H1 (cell line): ENCODE results near the gene RPL14. TPM values are rescaled to one million over a fixed set of nuclear protein-coding genes. Genes with fewer than 3 reads are reported as not detected.
A peak's percentile ranks its signal among the peaks of the same experiment; 100 is the strongest.

ENCODE experiments used
- CTCF ChIA-PET: fragments of 300-600 bp; sonication (Branson Sonifier 250); formaldehyde crosslinking; loops from one replicate; lab custom pipeline; 2021; ENCODE audit not compliant: partially characterized antibody; lab: Charles Lee
- POLR2A ChIA-PET: fragments of 300-600 bp; sonication (Branson Sonifier 250); formaldehyde crosslinking; loops from one replicate; lab custom pipeline; 2021; ENCODE audit warnings: inconsistent platforms; ENCODE audit not compliant: partially characterized antibody; lab: Charles Lee
- DNase-seq, 2 experiments: peaks; one replicate each; pipeline versions ENCODE4 v3.0.0 to v3.0.0-alpha.2; 2010 to 2022; ENCODE audit warnings: low spot score in 2 of 2, low read depth in 1 of 2, mixed read lengths in 1 of 2
- FAIRE-seq: peaks from 2 replicates; lab custom pipeline; 2011; peaks lifted over from hg19 to GRCh38; lab: Jason Lieb, UNC
- H2AFZ ChIP-seq: 2 replicates; pipeline ENCODE4 v1.8.1; 2012; ENCODE audit warnings: low read length, inconsistent platforms
- H2AK5ac ChIP-seq: 2 replicates; pipeline ENCODE4 v1.6.1; 2013; ENCODE audit warnings: low read depth, low read length
- H2BK120ac ChIP-seq: replicated peaks from 2 replicates; pipeline ENCODE3; 2013; ENCODE audit warnings: low read depth, low read length, inconsistent platforms
- H2BK12ac ChIP-seq: 2 replicates; pipeline ENCODE4 v1.6.1; 2013; ENCODE audit warnings: low read depth, low read length
- H2BK15ac ChIP-seq: 2 replicates; pipeline ENCODE4 v1.6.1; 2013; ENCODE audit warnings: low read length
- H2BK20ac ChIP-seq: 2 replicates; pipeline ENCODE4 v1.6.1; 2013; ENCODE audit warnings: low read length
- H2BK5ac ChIP-seq: 2 replicates; pipeline ENCODE4 v1.6.1; 2013; ENCODE audit warnings: low read depth, low read length
- H3K14ac ChIP-seq: 2 replicates; pipeline ENCODE4 v1.6.1; 2013; ENCODE audit warnings: inconsistent platforms; ENCODE audit not compliant: insufficient read length
- H3K18ac ChIP-seq: 2 replicates; pipeline ENCODE4 v1.6.1; 2013; ENCODE audit warnings: low read length; ENCODE audit errors: extremely low read depth
- H3K23ac ChIP-seq: 2 replicates; pipeline ENCODE4 v1.6.1; 2013; ENCODE audit warnings: inconsistent platforms; ENCODE audit not compliant: insufficient read length
- H3K23me2 ChIP-seq: 2 replicates; pipeline ENCODE4 v1.6.1; 2013; ENCODE audit warnings: low read depth, low read length
- H3K27ac ChIP-seq: 2 replicates; pipeline ENCODE4 v1.6.1; 2011; ENCODE audit warnings: low read depth, low read length, inconsistent platforms
- H3K27me3 ChIP-seq, 4 experiments: replicated peaks in 1 of 4; 1 replicate in 1 of 4; 2 replicates in 3 of 4; pipeline versions ENCODE4 v1.6.1 to v1.8.1; 2011 to 2013; ENCODE audit warnings: low read length in 3 of 4, mild to moderate bottlenecking in 3 of 4, inconsistent platforms in 2 of 4, mixed read lengths in 2 of 4, moderate library complexity in 1 of 4; ENCODE audit not compliant: control insufficient read depth in 3 of 4, insufficient read depth in 3 of 4; ENCODE audit errors: extremely low read depth in 1 of 4
- H3K36me3 ChIP-seq, 4 experiments: 2 replicates each; pipeline versions ENCODE4 v1.6.1 to v1.8.1; 2011 to 2013; ENCODE audit warnings: mild to moderate bottlenecking in 4 of 4, low read length in 3 of 4, moderate library complexity in 2 of 4, control low read depth in 1 of 4, inconsistent platforms in 1 of 4; ENCODE audit not compliant: insufficient read depth in 4 of 4, control insufficient read depth in 2 of 4
- H3K4ac ChIP-seq: replicated peaks from 2 replicates; pipeline ENCODE3; 2013; ENCODE audit warnings: low read length, low read depth, mixed read lengths, inconsistent platforms; ENCODE audit not compliant: insufficient read length
- H3K4me1 ChIP-seq, 4 experiments: replicated peaks in 1 of 4; 1 replicate in 1 of 4; 2 replicates in 3 of 4; pipeline versions ENCODE4 v1.6.1 to v1.8.1; 2011 to 2013; ENCODE audit warnings: low read length in 3 of 4, inconsistent platforms in 2 of 4, mixed read lengths in 1 of 4; ENCODE audit not compliant: insufficient read depth in 4 of 4, control insufficient read depth in 3 of 4
- H3K4me2 ChIP-seq, 2 experiments: 2 replicates each; pipeline versions ENCODE4 v1.6.1 to v1.8.1; 2011 to 2013; ENCODE audit warnings: low read depth in 2 of 2, low read length in 2 of 2, control low read depth in 1 of 2, inconsistent platforms in 1 of 2, mild to moderate bottlenecking in 1 of 2; ENCODE audit not compliant: insufficient read depth in 1 of 2
- H3K4me3 ChIP-seq, 4 experiments: fragments of 200-600, 300-600 bp in 1 of 4; sonication (generic), shearing (Covaris generic), sonication (Bioruptor Twin) in 1 of 4; 2 replicates each; pipeline versions ENCODE4 v1.5.1 to v1.8.1; 2011 to 2016; ENCODE audit warnings: low read length in 4 of 4, low read depth in 3 of 4, control low read depth in 2 of 4, inconsistent platforms in 2 of 4, mild to moderate bottlenecking in 2 of 4, mixed read lengths in 1 of 4, moderate library complexity in 1 of 4; ENCODE audit not compliant: insufficient read depth in 2 of 4; ENCODE audit errors: extremely low read depth in 1 of 4
- H3K56ac ChIP-seq: replicated peaks from 2 replicates; pipeline ENCODE3; 2013; ENCODE audit warnings: low read depth, mild to moderate bottlenecking, mixed read lengths, low read length, inconsistent platforms; ENCODE audit not compliant: insufficient read length
- H3K79me1 ChIP-seq: 2 replicates; pipeline ENCODE4 v1.6.1; 2013; ENCODE audit warnings: low read depth, low read length, control low read depth
- H3K79me2 ChIP-seq, 2 experiments: 2 replicates each; pipeline versions ENCODE4 v1.6.1 to v1.8.1; 2012 to 2013; ENCODE audit warnings: low read length in 2 of 2, mild to moderate bottlenecking in 2 of 2, inconsistent platforms in 1 of 2; ENCODE audit not compliant: insufficient read depth in 2 of 2, control insufficient read depth in 1 of 2
- H3K9ac ChIP-seq, 4 experiments: replicated peaks in 1 of 4; 1 replicate in 1 of 4; 2 replicates in 3 of 4; pipeline versions ENCODE4 v1.6.1 to v1.8.1; 2011 to 2013; ENCODE audit warnings: low read depth in 3 of 4, low read length in 3 of 4, control low read depth in 2 of 4, mild to moderate bottlenecking in 2 of 4, moderate library complexity in 2 of 4, inconsistent platforms in 1 of 4; ENCODE audit errors: extremely low read depth in 1 of 4
- H3K9me3 ChIP-seq, 2 experiments: 2 replicates each; pipeline versions ENCODE4 v1.6.1 to v1.8.1; 2012 to 2013; ENCODE audit warnings: mild to moderate bottlenecking in 2 of 2, moderate library complexity in 2 of 2, control low read depth in 1 of 2, inconsistent platforms in 1 of 2, low read depth in 1 of 2, low read length in 1 of 2, mixed read lengths in 1 of 2; ENCODE audit not compliant: insufficient read depth in 2 of 2
- H4K20me1 ChIP-seq, 2 experiments: replicated peaks in 1 of 2; 2 replicates each; pipeline versions ENCODE3 to v1.8.1; 2011 to 2013; ENCODE audit warnings: inconsistent platforms in 2 of 2, low read length in 2 of 2, mild to moderate bottlenecking in 1 of 2; ENCODE audit not compliant: insufficient read depth in 2 of 2, control insufficient read depth in 1 of 2
- H4K5ac ChIP-seq: 2 replicates; pipeline ENCODE4 v1.6.1; 2013; ENCODE audit warnings: low read length, low read depth, mixed read lengths, inconsistent platforms; ENCODE audit not compliant: insufficient read length
- H4K8ac ChIP-seq: 2 replicates; pipeline ENCODE4 v1.8.0; 2013; ENCODE audit warnings: mild to moderate bottlenecking, moderate library complexity, low read length, inconsistent platforms; ENCODE audit not compliant: insufficient read depth; ENCODE audit errors: extremely low read depth
- H4K91ac ChIP-seq: replicated peaks from 2 replicates; pipeline ENCODE3; 2013; ENCODE audit warnings: low read length, mixed read lengths, inconsistent platforms; ENCODE audit not compliant: insufficient read length
- BCL11A ChIP-seq, 2 experiments: IDR thresholded peaks; one replicate each; pipeline ENCODE4 v1.6.1; 2011; ENCODE audit warnings: low read depth in 2 of 2, low read length in 2 of 2, mild to moderate bottlenecking in 2 of 2
- HDAC2 ChIP-seq, 2 experiments: fragments of 300-600 bp in 1 of 2; sonication (generic) in 1 of 2; IDR thresholded peaks; 2 replicates each; pipeline ENCODE4 v1.6.1; 2011 to 2012; ENCODE audit warnings: low read depth in 2 of 2, low read length in 2 of 2, mild to moderate bottlenecking in 2 of 2, moderate library complexity in 2 of 2, borderline replicate concordance in 1 of 2, inconsistent platforms in 1 of 2
- SIRT6 ChIP-seq: IDR thresholded peaks from one replicate; pipeline ENCODE4 v1.7.1; 2012; ENCODE audit warnings: low read length, inconsistent platforms
- SP1 ChIP-seq: IDR thresholded peaks from 2 replicates; pipeline ENCODE4 v1.6.1; 2011; ENCODE audit warnings: low read depth, low read length
- SRF ChIP-seq: IDR thresholded peaks from 2 replicates; pipeline ENCODE4 v1.6.1; 2011; ENCODE audit warnings: mild to moderate bottlenecking, low read depth, low read length, moderate library complexity
- WGBS, 2 experiments: shearing (Covaris generic) in 1 of 2; methylation state at CpG; one replicate each; pipeline versions ENCODE4 v1.1.6 to v1.1.7; 2013 to 2015; ENCODE audit warnings: low lambda C conversion rate in 2 of 2, mixed read lengths in 2 of 2, inconsistent platforms in 1 of 2, low coverage in 1 of 2, missing lambda C conversion rate in 1 of 2; ENCODE audit not compliant: insufficient replicate concordance in 2 of 2, insufficient coverage in 1 of 2, insufficient read length in 1 of 2; ENCODE audit errors: extremely low coverage in 1 of 2, missing lambda C conversion rate in 1 of 2; 5-methylcytosine and 5-hydroxymethylcytosine counted together
- long read RNA-seq, 2 experiments: library from RNA in 1 of 2; library from capped mRNA in 1 of 2; stranded (forward); transcript quantifications; one replicate each; pipeline ENCODE4 v2.0.0, GENCODE V29; 2021; ENCODE audit warnings: inconsistent platforms in 1 of 2
- polyA minus RNA-seq, 3 experiments: library from RNA; depleted of rRNA, polyadenylated mRNA; stranded (reverse); fragments of >200 nt; gene quantifications; 1 replicate in 2 of 3; 2 replicates in 1 of 3; pipeline ENCODE4 v1.2.3, GENCODE V29; 2011
- polyA plus RNA-seq, 7 experiments: library from polyadenylated mRNA; depleted of rRNA in 3 of 7; stranded (reverse) in 5 of 7; unstranded in 2 of 7; fragments of >200 nt in 5 of 7; fragments of 200-250 nt in 2 of 7; gene quantifications; 1 replicate in 5 of 7; 2 replicates in 1 of 7; 4 replicates in 1 of 7; pipeline versions ENCODE4 v1.2.1 to v1.2.3, GENCODE V29; 2011 to 2013; ENCODE audit warnings: missing spikeins in 2 of 7, mixed read lengths in 2 of 7
- total RNA-seq: library from RNA; stranded (reverse); fragmentation: NEBNext Ultra II Directional; extraction: Animal tissue kit (Norgen Biotek cat#: 25700); gene quantifications from 2 replicates; pipeline ENCODE4 v1.2.1, GENCODE V29; 2021

The RPL14 gene
- total RNA-seq (2,341 and 2,363 TPM in 2 replicates), polyA plus RNA-seq (2011; rRNA removed) (201 and 1,192 TPM in 2 replicates), polyA minus RNA-seq (2011; rRNA and poly(A)+ RNA removed) (455 and 547 TPM in 2 replicates)
- 488 TPM for polyA plus RNA-seq (2011; cell fraction: cytosol; rRNA removed)
- polyA plus RNA-seq (2011; cell fraction: nucleus; rRNA removed) = 388 TPM
- polyA plus RNA-seq (2012, experiment 1 of 2) = 1,251 to 1,928 TPM (median 1,513 TPM) in 4 replicates
- 434 TPM for polyA plus RNA-seq (2012, experiment 2 of 2)
- polyA plus RNA-seq (2013, experiment 1 of 2) = 1,499 TPM
- 1,447 TPM for polyA plus RNA-seq (2013, experiment 2 of 2)
- 929 TPM for polyA minus RNA-seq (2011; cell fraction: cytosol; rRNA and poly(A)+ RNA removed)
- polyA minus RNA-seq (2011; cell fraction: nucleus; rRNA and poly(A)+ RNA removed) = 302 TPM
- long read RNA-seq, experiment 1, full-length matches to known transcripts = 883 of 1,277 reads
- long read RNA-seq, experiment 1, partial matches to known transcripts = 377 of 1,277 reads
- long read RNA-seq, experiment 1, other reads (novel, unspliced or antisense) = 17 of 1,277 reads
- long read RNA-seq, experiment 2, full-length matches to known transcripts = 170 of 193 reads
- long read RNA-seq, experiment 2, partial matches to known transcripts = 20 of 193 reads
- long read RNA-seq, experiment 2, other reads (novel, unspliced or antisense) = 3 of 193 reads

DNA sequence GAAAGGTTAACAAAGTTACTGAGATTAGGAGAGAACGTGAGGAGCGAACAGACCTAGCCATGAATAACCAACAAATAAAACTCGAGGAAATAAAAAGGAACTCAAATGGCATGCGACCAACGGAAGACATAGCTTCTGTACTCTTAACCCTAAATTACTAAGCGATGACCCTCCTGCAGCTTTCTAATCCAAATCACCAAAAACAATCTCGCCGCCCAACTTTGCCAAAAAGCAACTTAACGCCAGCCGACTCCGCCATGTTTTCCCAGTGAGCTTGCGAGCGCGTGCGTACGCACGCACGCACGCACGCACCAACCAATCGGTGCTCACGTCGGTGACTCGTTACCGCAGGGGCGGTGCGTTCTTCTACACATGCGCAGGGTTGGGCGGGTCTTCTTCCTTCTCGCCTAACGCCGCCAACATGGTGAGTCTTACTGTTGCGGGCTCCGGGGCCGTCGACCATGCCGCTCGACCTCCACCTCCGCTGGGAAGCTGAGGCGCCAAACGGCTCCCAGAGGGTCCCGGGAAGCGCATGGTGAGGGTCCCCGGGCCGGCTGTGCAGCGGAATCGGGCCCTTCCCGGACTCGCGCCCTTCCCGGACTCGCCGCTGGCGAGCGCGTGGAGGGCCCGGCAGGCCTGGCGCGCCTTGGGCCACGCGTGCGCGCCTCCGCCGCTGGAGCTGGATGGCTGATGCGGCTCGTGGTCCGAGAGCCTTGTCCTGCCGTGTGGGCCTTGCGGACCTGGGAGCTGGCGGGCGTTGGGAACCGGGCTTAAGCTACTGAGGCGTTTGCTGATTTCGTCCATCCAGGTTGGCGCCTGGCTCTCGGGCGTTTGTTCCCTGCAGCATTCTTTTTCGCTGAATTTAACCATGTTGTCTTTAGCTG, at the start of gene RPL14:
RPL14 (plus strand) TSS at position 400 of the 884 bp plus-strand sequence; CDS start at position 533, 133 bp downstream.
- DNase-seq (peak; percentile 75 to 89), FAIRE-seq (peak; percentile 57)
- Histone ChIP-seq H2AK5ac (no peak within 1 kb of the TSS), H3K4me3 (peak within 1 kb of the TSS; percentile 78 to 99 (median 93)), H3K9me3 (no peaks in the 10 kb centered on the region), H2BK12ac (no peak within 1 kb of the TSS), H2BK5ac (peak within 1 kb of the TSS; percentile 82), H3K14ac (no peak within 1 kb of the TSS), H2AFZ (0 out of 2 replicates have a peak within 1 kb of the TSS, but pooled peaks have one; percentile 27), H3K23me2 (peaks cover 10% of the 10 kb centered on the region), H3K79me1 (peaks cover 4% of the 10 kb centered on the region; the same call in 1 of the 2 replicates), H3K36me3 (peaks cover 18 to 44% (median 36%) of the 10 kb centered on the region in 4 experiments), H3K4me2 (peak within 1 kb of the TSS; percentile 75 to 81), H3K9ac (peak within 1 kb of the TSS; percentile 98 to 99 (median 98)), H4K5ac (peak within 1 kb of the TSS; percentile 85), H4K20me1 (peaks cover 4 to 8% of the 10 kb centered on the region in 2 experiments), H3K23ac (no peak within 1 kb of the TSS), H2BK120ac (no peak within 1 kb of the TSS), H3K18ac (peak within 1 kb of the TSS; percentile 81; the same call in 1 of the 2 replicates), H3K79me2 (peaks cover 6 to 30% of the 10 kb centered on the region in 2 experiments), H3K27me3 (no peaks in the 10 kb centered on the region), H3K4me1 (peaks cover 0 to 6% (median 4%) of the 10 kb centered on the region in 4 experiments; a peak in 5 of 7 replicates), H3K56ac (peak within 1 kb of the TSS; percentile 74), H2BK20ac (no peak within 1 kb of the TSS), H3K4ac (peak within 1 kb of the TSS; percentile 89), H4K8ac (peak within 1 kb of the TSS; percentile 99), H3K27ac (peak within 1 kb of the TSS; percentile 95), H4K91ac (peak within 1 kb of the TSS; percentile 92), H2BK15ac (no peak within 1 kb of the TSS)
- ChIA-PET CTCF (interaction anchor here (0.6 to 1.7 kb wide), 2 partner anchors 129 to 457 kb away, joined by 3 to 5 read pairs; no protein-coding TSS in a partner anchor), POLR2A (interaction anchor here (0.6 to 6.4 kb wide), 36 partner anchors 9 to 1846 kb away, joined by 3 to 64 read pairs (median 4); partner anchors contain the start of genes EIF1B, ENTPD3, RPSA and ZNF619)
- 1% methylated on average over 72 of the region's 79 CpGs; no CpG with 5 or more reads in 1 of the 2 experiments for WGBS, 2 experiments
- 0 out of 2 replicates have a peak, but pooled peaks have one; percentile 37 for TF ChIP-seq SP1
- TF ChIP-seq HDAC2 (IDR thresholded peaks at IDR 0.05; ENCODE audit: borderline replicate concordance in 1 of 2, low read depth in 2 of 2, low read length in 2 of 2) = 0 out of 4 replicates have a peak, but pooled peaks of 1 of the 2 experiments have one; percentile 46
- TF ChIP-seq SRF = no peak
- no peak for TF ChIP-seq SIRT6
- TF ChIP-seq BCL11A (IDR thresholded peaks at IDR 0.05; ENCODE audit: low read depth in 2 of 2, low read length in 2 of 2) = no peak
